CD4-positive, CD25-positive, alpha-beta regulatory T cell (primary cell): ENCODE results near the gene OR10A2. TPM values are rescaled to one million over a fixed set of nuclear protein-coding genes. Genes with fewer than 3 reads are reported as not detected.
"Not testable (repeated sequence)": the region's sequence is repeated elsewhere in the genome, so short reads cannot be mapped to it uniquely, and the experiment has no call there.

ENCODE experiments used
- ATAC-seq, 2 donors: fragments of 150-1000 bp; cut with Tn5 transposase; one replicate each; pipeline ENCODE4 v1.10.0; 2021; ENCODE audit warnings: low read depth in 2 of 2, moderate number of reproducible peaks in 2 of 2, moderate library complexity in 1 of 2
- DNase-seq, 3 donors: peaks; one replicate each; pipeline versions ENCODE4 v3.0.0 to v3.0.0-alpha.2; 2012 to 2022; ENCODE audit warnings: mixed read lengths in 1 of 3
- H3K27ac ChIP-seq: one replicate; pipeline ENCODE4 v1.7.0; 2013; ENCODE audit warnings: mild to moderate bottlenecking, low read length; ENCODE audit not compliant: insufficient read depth, poor library complexity, severe bottlenecking
- H3K27me3 ChIP-seq: one replicate; pipeline ENCODE4 v1.7.0; 2013; ENCODE audit warnings: low read length; ENCODE audit not compliant: control insufficient read depth, insufficient read depth
- H3K36me3 ChIP-seq: one replicate; pipeline ENCODE4 v1.7.0; 2013; ENCODE audit warnings: mild to moderate bottlenecking, low read length, moderate library complexity; ENCODE audit not compliant: control insufficient read depth, insufficient read depth
- H3K4me1 ChIP-seq: 2 replicates; pipeline ENCODE4 v1.7.0; 2013; ENCODE audit warnings: mild to moderate bottlenecking, low read length; ENCODE audit not compliant: insufficient read depth, control insufficient read depth, poor library complexity, severe bottlenecking
- H3K4me3 ChIP-seq: one replicate; pipeline ENCODE4 v1.7.0; 2013; ENCODE audit warnings: low read depth, mild to moderate bottlenecking, low read length, moderate library complexity
- H3K9me3 ChIP-seq, 2 experiments: 1 replicate in 1 of 2; 2 replicates in 1 of 2; pipeline ENCODE4 v1.7.0; 2013; ENCODE audit warnings: low read length in 2 of 2, mild to moderate bottlenecking in 1 of 2, moderate library complexity in 1 of 2; ENCODE audit not compliant: control insufficient read depth in 2 of 2
- H3K27ac Mint-ChIP-seq, 3 donors: one replicate each; pipeline ENCODE4 v1.8.0; 2020 to 2022; ENCODE audit warnings: mild to moderate bottlenecking in 3 of 3, mixed read lengths in 3 of 3, moderate library complexity in 2 of 3
- H3K27me3 Mint-ChIP-seq: one replicate; pipeline ENCODE4 v1.8.0; 2022; ENCODE audit warnings: mild to moderate bottlenecking, mixed read lengths
- H3K36me3 Mint-ChIP-seq: one replicate; pipeline ENCODE4 v1.8.0; 2020; ENCODE audit warnings: mixed read lengths
- H3K4me1 Mint-ChIP-seq, 4 donors: one replicate each; pipeline ENCODE4 v1.8.0; 2020 to 2022; ENCODE audit warnings: mixed read lengths in 4 of 4, mild to moderate bottlenecking in 1 of 4
- H3K4me3 Mint-ChIP-seq, 4 donors: one replicate each; pipeline ENCODE4 v1.8.0; 2020 to 2022; ENCODE audit warnings: mild to moderate bottlenecking in 4 of 4, mixed read lengths in 4 of 4, moderate library complexity in 3 of 4
- H3K9me3 Mint-ChIP-seq, 7 donors: one replicate each; pipeline ENCODE4 v1.8.0; 2020 to 2022; ENCODE audit warnings: mixed read lengths in 7 of 7, mild to moderate bottlenecking in 3 of 7, moderate library complexity in 2 of 7
- polyA plus RNA-seq, 4 donors: library from polyadenylated mRNA; unstranded; fragments of 300-500 nt; fragmentation: Illumina TruSeq; gene quantifications; one replicate each; pipeline ENCODE4 v1.2.3, GENCODE V29; 2021
- total RNA-seq: library from RNA; stranded (reverse); gene quantifications from one replicate; pipeline ENCODE4 v1.2.3, GENCODE V29; 2022

Gene OR10A2
- total and polyA plus RNA-seq, 5 donors from 2014 or later = not detected

DNA sequence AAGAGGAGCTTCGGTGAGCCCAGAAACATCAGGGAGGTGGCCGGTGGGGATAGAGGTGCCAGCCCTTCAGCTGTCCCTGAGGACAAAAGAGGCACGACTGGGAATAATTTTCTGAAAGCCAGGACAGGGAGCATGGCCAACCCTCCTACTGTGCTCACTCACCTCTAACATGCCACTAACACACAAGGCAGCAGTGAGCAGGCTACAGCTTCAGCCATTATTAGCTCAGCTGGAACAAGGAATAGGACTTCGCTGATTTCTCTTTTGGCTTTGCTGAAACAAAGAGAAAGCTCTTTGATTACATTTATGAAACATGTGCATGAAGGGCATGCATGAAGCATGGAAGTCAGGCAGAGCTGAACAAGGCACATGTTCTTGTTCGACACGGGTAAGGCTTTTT is 29.5 kb upstream of the OR10A2 start:
- Mint-ChIP-seq H3K4me3 (no peak overlapping the region), H3K9me3 (peaks cover 0 to 2% (median 0%) of the 10 kb centered on the region in 7 donors), H3K27me3 (peaks cover 21% of the 10 kb centered on the region), H3K36me3 (no peaks in the 10 kb centered on the region), H3K27ac (peak overlapping the region in 1 of 3 donors; percentile 53), H3K4me1 (no peaks in the 10 kb centered on the region)
- no peaks in the 10 kb centered on the region for H3K27me3 ChIP-seq
- H3K36me3 ChIP-seq = no peaks in the 10 kb centered on the region
- no peak for DNase-seq
- H3K27ac ChIP-seq = no peak overlapping the region
- H3K4me1 ChIP-seq = no peaks in the 10 kb centered on the region
- H3K9me3 ChIP-seq = no peaks in the 10 kb centered on the region
- no peak overlapping the region for H3K4me3 ChIP-seq
- no peak for ATAC-seq

DNA sequence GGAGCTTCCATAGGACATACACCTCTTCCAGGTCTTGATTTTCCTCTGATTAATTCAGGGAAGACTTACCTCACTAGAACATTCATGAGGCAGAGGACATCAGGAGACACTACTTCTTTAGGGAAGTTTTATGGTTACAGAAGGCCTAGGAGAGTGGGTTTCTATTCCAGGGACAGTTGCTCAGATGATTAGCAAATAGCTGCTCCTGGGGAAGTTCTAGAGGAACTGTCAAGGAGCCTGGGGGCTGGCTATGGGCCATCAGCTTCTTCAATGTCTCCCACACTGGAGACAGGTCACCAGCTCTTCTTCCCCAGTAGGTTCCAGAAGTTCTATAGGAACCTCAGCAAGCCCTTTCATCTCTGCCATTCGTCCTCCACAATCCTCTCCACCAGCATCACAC is 28.8 kb upstream of the OR10A2 start:
- Histone ChIP-seq H3K4me3 (no peak overlapping the region), H3K27me3 (no peaks in the 10 kb centered on the region), H3K4me1 (no peaks in the 10 kb centered on the region), H3K27ac (no peak overlapping the region), H3K9me3 (no peaks in the 10 kb centered on the region), H3K36me3 (no peaks in the 10 kb centered on the region)
- no peaks in the 10 kb centered on the region for H3K4me1 Mint-ChIP-seq
- no peak for DNase-seq
- H3K36me3 Mint-ChIP-seq = no peaks in the 10 kb centered on the region
- H3K27me3 Mint-ChIP-seq = peaks cover 18% of the 10 kb centered on the region
- peaks cover 0 to 2% (median 0%) of the 10 kb centered on the region in 7 donors for H3K9me3 Mint-ChIP-seq
- no peak overlapping the region for H3K4me3 Mint-ChIP-seq
- H3K27ac Mint-ChIP-seq = no peak overlapping the region
- ATAC-seq = no peak

DNA sequence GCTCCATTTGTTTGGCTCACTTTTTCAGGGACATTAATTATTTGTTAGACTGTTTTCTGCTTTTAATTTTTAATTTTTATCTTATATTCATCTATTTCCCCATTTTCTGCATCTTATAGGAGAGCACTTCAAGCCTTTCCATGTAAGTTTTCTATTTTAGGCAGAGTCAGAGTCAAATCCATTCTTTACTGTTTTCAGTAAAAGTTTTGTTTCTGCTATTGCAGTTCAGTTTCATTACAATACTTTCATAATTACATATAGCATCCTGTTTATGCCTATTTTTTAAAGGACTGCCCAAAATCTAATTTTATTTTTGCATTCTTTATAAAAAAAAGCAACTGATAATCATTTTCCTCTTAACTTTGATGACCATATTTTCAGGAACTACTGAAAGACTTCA is 21.2 kb upstream of the OR10A2 start:
- no peaks in the 10 kb centered on the region for H3K4me1 Mint-ChIP-seq
- H3K9me3 ChIP-seq = no peaks in the 10 kb centered on the region
- DNase-seq (no peak), ATAC-seq (no peak)
- H3K4me3 ChIP-seq = no peak overlapping the region
- peaks cover 4% of the 10 kb centered on the region for H3K27me3 ChIP-seq
- no peak overlapping the region for H3K27ac ChIP-seq
- H3K36me3 Mint-ChIP-seq = no peaks in the 10 kb centered on the region
- no peak overlapping the region for H3K27ac Mint-ChIP-seq
- no peaks in the 10 kb centered on the region for H3K4me1 ChIP-seq
- no peak overlapping the region for H3K4me3 Mint-ChIP-seq
- peaks cover 10% of the 10 kb centered on the region for H3K27me3 Mint-ChIP-seq
- H3K9me3 Mint-ChIP-seq = peaks cover 0 to 2% (median 0%) of the 10 kb centered on the region in 7 donors
- no peaks in the 10 kb centered on the region for H3K36me3 ChIP-seq

DNA sequence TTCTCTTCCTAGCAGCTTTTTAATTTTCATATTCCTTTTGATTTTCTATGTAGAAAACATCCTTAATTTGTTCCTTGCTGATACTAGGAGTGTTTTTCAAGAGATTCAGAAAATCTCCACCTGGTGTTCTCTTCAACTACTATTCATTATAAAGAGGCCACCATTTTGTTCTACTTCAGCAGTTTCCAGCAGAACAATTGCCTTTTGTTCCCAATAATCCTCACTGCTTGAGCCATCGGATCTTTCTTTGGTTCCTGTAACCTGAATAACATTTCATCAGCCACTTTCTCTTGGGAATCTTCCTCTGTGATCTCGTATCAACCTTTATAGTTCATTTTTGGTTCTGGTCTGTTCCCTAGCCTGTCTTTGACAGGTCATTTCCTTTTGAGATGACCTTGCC is 19.2 kb upstream of the OR10A2 start:
- ATAC-seq (no peak), DNase-seq (no peak)
- Histone ChIP-seq H3K9me3 (no peaks in the 10 kb centered on the region), H3K27me3 (peaks cover 4% of the 10 kb centered on the region), H3K4me1 (no peaks in the 10 kb centered on the region), H3K27ac (no peak overlapping the region), H3K36me3 (no peaks in the 10 kb centered on the region), H3K4me3 (no peak overlapping the region)
- no peak overlapping the region for H3K4me3 Mint-ChIP-seq
- no peaks in the 10 kb centered on the region for H3K4me1 Mint-ChIP-seq
- peaks cover 0 to 2% (median 0%) of the 10 kb centered on the region in 7 donors for H3K9me3 Mint-ChIP-seq
- H3K27ac Mint-ChIP-seq = no peak overlapping the region
- H3K27me3 Mint-ChIP-seq = peaks cover 4% of the 10 kb centered on the region
- H3K36me3 Mint-ChIP-seq = no peaks in the 10 kb centered on the region

DNA sequence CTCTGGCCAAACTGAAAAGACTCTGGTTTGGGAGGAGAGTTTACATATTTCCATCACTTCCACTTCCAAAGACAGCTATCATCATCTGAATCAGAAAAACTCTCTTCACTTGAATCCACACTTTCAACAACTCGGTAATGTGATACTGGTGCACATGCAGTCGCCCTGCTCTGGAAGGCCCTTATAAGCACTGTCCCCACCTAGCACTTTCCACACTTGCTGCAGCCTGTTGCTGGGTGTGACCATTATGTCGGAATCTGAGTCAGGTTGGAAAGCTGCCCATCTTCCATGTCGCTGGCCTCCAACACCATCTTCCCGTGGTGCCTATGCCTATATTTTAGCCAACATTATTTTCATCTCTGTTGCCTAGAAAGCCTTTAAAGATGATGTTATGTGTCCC is 18.5 kb upstream of the OR10A2 start:
- Mint-ChIP-seq H3K27ac (no peak overlapping the region), H3K4me3 (no peak overlapping the region), H3K4me1 (no peaks in the 10 kb centered on the region), H3K27me3 (no peaks in the 10 kb centered on the region), H3K36me3 (no peaks in the 10 kb centered on the region), H3K9me3 (peaks cover 0 to 2% (median 0%) of the 10 kb centered on the region in 7 donors)
- Histone ChIP-seq H3K4me1 (no peaks in the 10 kb centered on the region), H3K27me3 (peaks cover 4% of the 10 kb centered on the region), H3K9me3 (no peaks in the 10 kb centered on the region), H3K4me3 (no peak overlapping the region), H3K36me3 (no peaks in the 10 kb centered on the region), H3K27ac (no peak overlapping the region)
- no peak for DNase-seq
- ATAC-seq = no peak

GRCh38 chr11:6845383-6845782 is 17.5 kb upstream of the OR10A2 start, which contains the start of gene OR10A5:
OR10A5 (plus strand) TSS chr11:6845683; CDS start chr11:6845683, 0 bp downstream.
- no peaks in the 10 kb centered on the region for H3K36me3 ChIP-seq
- DNase-seq = no peak
- Mint-ChIP-seq H3K27ac (no peak within 1 kb of the TSS), H3K4me1 (no peaks in the 10 kb centered on the region), H3K36me3 (no peaks in the 10 kb centered on the region), H3K9me3 (peaks cover 0 to 2% (median under 1%) of the 10 kb centered on the region in 7 donors), H3K4me3 (no peak within 1 kb of the TSS), H3K27me3 (no peaks in the 10 kb centered on the region)
- H3K27ac ChIP-seq = no peak within 1 kb of the TSS
- no peaks in the 10 kb centered on the region for H3K9me3 ChIP-seq
- H3K4me1 ChIP-seq = no peaks in the 10 kb centered on the region
- H3K27me3 ChIP-seq = peaks cover 4% of the 10 kb centered on the region
- no peak within 1 kb of the TSS for H3K4me3 ChIP-seq
- ATAC-seq = no peak

DNA sequence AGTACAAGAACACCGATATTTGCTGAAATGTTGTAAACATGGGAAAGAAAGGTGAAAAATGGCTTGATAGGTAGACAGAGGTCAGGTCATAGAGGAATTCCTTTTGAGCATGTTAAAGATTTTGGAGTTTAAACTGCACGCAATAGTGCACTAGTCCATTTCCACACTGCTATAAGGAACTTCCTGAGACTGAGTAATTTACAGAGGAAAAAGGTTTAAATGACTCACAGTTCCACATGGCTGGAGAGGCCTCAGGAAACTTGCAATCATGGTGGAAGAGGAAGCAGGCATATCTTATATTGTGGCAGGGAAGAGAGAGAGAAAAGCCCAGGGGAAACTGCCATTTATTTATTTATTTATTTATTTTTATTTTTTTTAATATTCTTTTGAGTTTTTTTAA is 12.3 kb upstream of the OR10A2 start:
- DNase-seq = no peak
- ATAC-seq = no peak
- Mint-ChIP-seq H3K27ac (no peak overlapping the region), H3K4me3 (no peak overlapping the region), H3K36me3 (no peaks in the 10 kb centered on the region), H3K4me1 (no peaks in the 10 kb centered on the region), H3K27me3 (no peaks in the 10 kb centered on the region), H3K9me3 (peaks cover 0 to 15% (median 4%) of the 10 kb centered on the region in 7 donors)
- Histone ChIP-seq H3K27me3 (no peaks in the 10 kb centered on the region), H3K27ac (no peak overlapping the region), H3K4me1 (no peaks in the 10 kb centered on the region), H3K36me3 (no peaks in the 10 kb centered on the region), H3K9me3 (peaks cover 0 to 11% of the 10 kb centered on the region in 2 experiments), H3K4me3 (no peak overlapping the region)

- DNase-seq, H3K27me3 ChIP-seq, H3K4me1 ChIP-seq, H3K36me3 ChIP-seq, H3K27ac Mint-ChIP-seq, H3K36me3 Mint-ChIP-seq, H3K4me3 Mint-ChIP-seq, H3K27me3 Mint-ChIP-seq, H3K27ac ChIP-seq, ATAC-seq, H3K4me1 Mint-ChIP-seq, H3K4me3 ChIP-seq: not testable (repeated sequence)
- peaks cover 0 to 15% (median 4%) of the 10 kb centered on the region in 7 donors for H3K9me3 Mint-ChIP-seq
- peaks cover 0 to 11% of the 10 kb centered on the region in 2 experiments for H3K9me3 ChIP-seq
Measured at GRCh38 chr11:6854801-6855200, 8.1 kb upstream of the OR10A2 start.
